GM18867 (cell line): ENCODE results near the gene SLC37A1.
"Not testable (repeated sequence)": the region's sequence is repeated elsewhere in the genome, so short reads cannot be mapped to it uniquely, and the experiment has no call there.

Source experiments
- ATAC-seq: cut with Tn5 transposase; IDR thresholded peaks from one replicate; pipeline ENCODE4 v1.9.1; 2021; ENCODE audit warnings: mild to moderate bottlenecking, moderate library complexity; ENCODE audit not compliant: unreplicated experiment

Gene SLC37A1

GRCh38 chr21:42614811-42615351, 101.2 kb downstream of the SLC37A1 start:
- ATAC-seq: no peak

GRCh38 chr21:42615377-42615776, 101.7 kb downstream of the SLC37A1 start:
- ATAC-seq: not testable (repeated sequence)

- no peak for ATAC-seq
These were observed 102.3 kb downstream of the SLC37A1 start for GRCh38 chr21:42615924-42616323.

- ATAC-seq: no peak
These were observed 102.8 kb downstream of the SLC37A1 start for GRCh38 chr21:42616446-42616845.

- ATAC-seq: no peak
These were observed 103.3 kb downstream of the SLC37A1 start for GRCh38 chr21:42616941-42617340.

- no peak for ATAC-seq
These were observed 103.8 kb downstream of the SLC37A1 start for GRCh38 chr21:42617486-42617885.

GRCh38 chr21:42618707-42619102, 105.1 kb downstream of the SLC37A1 start:
- ATAC-seq: no peak

GRCh38 chr21:42619166-42619565, 105.5 kb downstream of the SLC37A1 start:
- no peak for ATAC-seq

- no peak for ATAC-seq
These were observed 106.2 kb downstream of the SLC37A1 start for GRCh38 chr21:42619841-42620240.

GRCh38 chr21:42621166-42621818, 107.6 kb downstream of the SLC37A1 start:
- ATAC-seq: no peak

GRCh38 chr21:42621819-42622177, 108.1 kb downstream of the SLC37A1 start:
- ATAC-seq: no peak

- no peak for ATAC-seq
These were observed 108.6 kb downstream of the SLC37A1 start for GRCh38 chr21:42622284-42622683.

GRCh38 chr21:42623694-42624093, 110.0 kb downstream of the SLC37A1 start:
- no peak for ATAC-seq

- no peak for ATAC-seq
These were observed 110.6 kb downstream of the SLC37A1 start for GRCh38 chr21:42624095-42624790.

- no peak for ATAC-seq
These were observed 111.3 kb downstream of the SLC37A1 start for GRCh38 chr21:42624936-42625335.

GRCh38 chr21:42626171-42626570, 112.5 kb downstream of the SLC37A1 start:
- ATAC-seq: no peak

GRCh38 chr21:42627527-42628289, 114.1 kb downstream of the SLC37A1 start:
- no peak for ATAC-seq

- not testable (repeated sequence) for ATAC-seq
These were observed 114.9 kb downstream of the SLC37A1 start for GRCh38 chr21:42628466-42629061.

GRCh38 chr21:42629933-42630589, 116.4 kb downstream of the SLC37A1 start:
- no peak for ATAC-seq

- no peak for ATAC-seq
These were observed 117.0 kb downstream of the SLC37A1 start for GRCh38 chr21:42630626-42631025.
